Ascending aorta (tissue), 2 donors: ENCODE results near the gene GLMP. TPM values are rescaled to one million over a fixed set of nuclear protein-coding genes. Genes with fewer than 3 reads are reported as not detected.

Experiments used
- DNase-seq, 2 donors: peaks; one replicate each; pipeline ENCODE4 v3.0.0-alpha.2; 2019; ENCODE audit warnings: low spot score in 2 of 2
- H3K27ac ChIP-seq, 2 donors: fragments of 200-600 bp; sonication (generic); one replicate each; pipeline ENCODE4 v1.5.1; 2016 to 2017; ENCODE audit warnings: mild to moderate bottlenecking in 1 of 2
- H3K27me3 ChIP-seq: fragments of 200-600 bp; sonication (generic); one replicate; pipeline ENCODE4 v1.5.1; 2017
- H3K36me3 ChIP-seq, 2 donors: fragments of 200-600 bp; sonication (generic); one replicate each; pipeline ENCODE4 v1.5.1; 2016
- H3K4me1 ChIP-seq, 2 donors: fragments of 200-600 bp; sonication (generic); one replicate each; pipeline ENCODE4 v1.5.1; 2016 to 2017; ENCODE audit warnings: mild to moderate bottlenecking in 1 of 2
- H3K4me3 ChIP-seq, 2 donors: fragments of 200-600 bp; sonication (generic); one replicate each; pipeline ENCODE4 v1.5.1; 2016 to 2017; ENCODE audit warnings: mild to moderate bottlenecking in 1 of 2
- H3K9me3 ChIP-seq, 2 donors: fragments of 200-600 bp; sonication (generic); one replicate each; pipeline ENCODE4 v1.5.1; 2016
- intact Hi-C: fragments of 100-400 bp; cut with DNase I; formaldehyde crosslinking; loops from one replicate; pipeline ENCODE4 v1.15.1; 2023
- total RNA-seq: library from RNA; depleted of rRNA; stranded (reverse); fragments of >200 nt; gene quantifications from one replicate; pipeline ENCODE4 v1.1.0, GENCODE V29; 2016
- TF ChIP-seq, protein P1 (sequence below), 3 experiments: fragments of 200-600 bp in 2 of 3; fragments of 450-650 bp in 1 of 3; sonication (generic) in 2 of 3; IDR thresholded peaks; one replicate each; pipeline ENCODE4 v1.5.1; 2016 to 2019; ENCODE audit warnings: antibody characterized with exemption in 3 of 3, mild to moderate bottlenecking in 1 of 3, moderate library complexity in 1 of 3

Gene GLMP
- total RNA-seq, 1 donor from 2014 or later, result 58.0 TPM

DNA sequence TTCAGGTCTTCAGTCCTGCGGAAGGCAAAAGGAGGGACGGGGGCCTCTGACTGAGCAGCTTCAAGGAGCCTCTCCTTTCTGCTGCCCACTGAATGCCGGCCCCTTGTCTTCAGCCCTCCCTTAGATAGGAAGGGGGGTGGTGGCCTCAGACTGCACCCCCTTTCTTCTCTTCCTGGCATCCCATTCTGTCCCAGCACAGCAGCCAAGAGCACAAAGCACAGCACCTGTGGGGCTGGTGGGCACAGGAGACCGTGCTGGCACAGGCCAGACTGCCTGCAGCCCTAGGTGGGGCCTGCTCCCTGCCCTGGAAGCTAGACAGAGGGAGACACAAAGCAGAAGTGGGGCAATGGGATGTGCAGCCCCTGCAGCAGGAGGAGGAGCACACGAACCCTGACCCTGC, 45.9 kb downstream of the GLMP start:
- intact Hi-C loops, result no loop called here
- no peaks in the 10 kb centered on the region for H3K27me3 ChIP-seq
- no peak overlapping the region for H3K27ac ChIP-seq
- no peak overlapping the region for H3K4me3 ChIP-seq
- H3K9me3 ChIP-seq, result no peaks in the 10 kb centered on the region
- TF ChIP-seq, protein P1, sequence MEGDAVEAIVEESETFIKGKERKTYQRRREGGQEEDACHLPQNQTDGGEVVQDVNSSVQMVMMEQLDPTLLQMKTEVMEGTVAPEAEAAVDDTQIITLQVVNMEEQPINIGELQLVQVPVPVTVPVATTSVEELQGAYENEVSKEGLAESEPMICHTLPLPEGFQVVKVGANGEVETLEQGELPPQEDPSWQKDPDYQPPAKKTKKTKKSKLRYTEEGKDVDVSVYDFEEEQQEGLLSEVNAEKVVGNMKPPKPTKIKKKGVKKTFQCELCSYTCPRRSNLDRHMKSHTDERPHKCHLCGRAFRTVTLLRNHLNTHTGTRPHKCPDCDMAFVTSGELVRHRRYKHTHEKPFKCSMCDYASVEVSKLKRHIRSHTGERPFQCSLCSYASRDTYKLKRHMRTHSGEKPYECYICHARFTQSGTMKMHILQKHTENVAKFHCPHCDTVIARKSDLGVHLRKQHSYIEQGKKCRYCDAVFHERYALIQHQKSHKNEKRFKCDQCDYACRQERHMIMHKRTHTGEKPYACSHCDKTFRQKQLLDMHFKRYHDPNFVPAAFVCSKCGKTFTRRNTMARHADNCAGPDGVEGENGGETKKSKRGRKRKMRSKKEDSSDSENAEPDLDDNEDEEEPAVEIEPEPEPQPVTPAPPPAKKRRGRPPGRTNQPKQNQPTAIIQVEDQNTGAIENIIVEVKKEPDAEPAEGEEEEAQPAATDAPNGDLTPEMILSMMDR (IDR thresholded peaks at IDR 0.05), result no peak
- H3K4me1 ChIP-seq, result peaks cover 0 to 10% of the 10 kb centered on the region in 2 donors
- no peak for DNase-seq
- peaks cover 46 to 53% of the 10 kb centered on the region in 2 donors for H3K36me3 ChIP-seq

DNA sequence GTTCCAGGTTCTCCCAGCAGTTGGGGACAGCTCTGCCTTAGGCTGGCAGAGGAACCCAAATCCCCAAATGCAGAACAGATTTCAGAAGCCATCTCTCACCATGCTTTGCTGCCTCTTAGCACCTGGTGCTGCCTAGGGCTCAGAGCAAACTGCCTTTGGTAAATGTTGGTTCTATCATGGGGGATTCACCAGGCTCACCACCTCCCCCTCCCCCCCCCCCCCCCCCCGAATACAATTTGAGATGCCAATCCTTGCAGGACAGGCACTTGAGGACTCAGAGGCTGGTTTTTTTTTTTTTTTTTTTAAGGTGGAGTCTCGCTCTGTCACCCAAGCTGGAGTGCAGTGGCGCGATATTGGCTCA, 47.2 kb downstream of the GLMP start:
- Histone ChIP-seq H3K4me3 (no peak overlapping the region), H3K9me3 (no peaks in the 10 kb centered on the region), H3K36me3 (peaks cover 38 to 40% of the 10 kb centered on the region in 2 donors)

DNA sequence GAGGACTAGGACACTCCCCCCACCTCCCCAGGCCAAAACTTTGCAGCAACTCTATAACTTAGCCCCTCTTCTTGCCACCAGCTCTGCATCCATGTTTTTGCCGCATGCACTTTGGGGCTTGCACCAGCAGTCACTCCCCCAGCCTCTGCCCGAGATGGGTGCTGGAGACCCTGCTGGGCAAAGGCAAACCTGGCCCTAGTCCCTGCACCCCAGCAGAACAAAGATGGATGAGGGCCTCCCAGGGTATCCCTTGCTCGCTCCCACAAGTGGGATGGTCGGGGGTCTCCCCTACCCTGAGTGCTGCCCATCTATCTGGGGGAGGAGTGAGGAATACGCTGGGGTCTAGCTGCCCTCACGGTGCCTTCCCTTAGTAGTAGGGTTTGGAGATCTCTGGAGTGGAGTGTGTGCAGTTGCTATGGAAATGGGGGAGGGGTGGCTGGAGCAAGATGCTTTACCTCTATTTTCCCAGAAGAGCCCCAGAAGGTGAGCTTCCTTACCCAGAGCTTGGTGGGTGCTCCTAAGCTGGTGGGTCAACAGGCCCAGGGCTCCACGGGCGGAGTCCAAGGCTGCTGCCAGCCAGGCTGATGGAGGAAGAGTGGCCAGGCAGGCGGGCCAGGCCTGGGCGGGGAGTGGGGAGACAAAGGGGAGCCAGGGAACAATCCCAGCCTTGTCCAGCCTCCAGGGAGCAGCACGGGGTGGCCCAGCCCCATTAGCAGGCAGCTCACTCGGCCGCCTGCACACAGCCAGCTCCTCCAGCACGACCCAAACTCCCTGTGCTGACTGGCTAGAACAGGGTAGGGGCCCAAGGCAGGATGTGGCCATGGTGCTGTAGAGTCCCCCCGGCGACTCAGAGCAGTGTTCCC, 47.8 kb downstream of the GLMP start, which contains the start of gene PAQR6:
Gene PAQR6, minus strand, starts transcription at position 597 of the 863 bp plus-strand sequence. CDS start 1,325 bp downstream, outside the sequence.
- Histone ChIP-seq H3K27ac (no peak within 1 kb of the TSS), H3K4me3 (no peak within 1 kb of the TSS), H3K27me3 (no peaks in the 10 kb centered on the region), H3K36me3 (peaks cover 32 to 34% of the 10 kb centered on the region in 2 donors), H3K4me1 (peaks cover 0 to 10% of the 10 kb centered on the region in 2 donors), H3K9me3 (no peaks in the 10 kb centered on the region)
- no peak for DNase-seq
- TF ChIP-seq, protein P1 (IDR thresholded peaks at IDR 0.05), result no peak
- intact Hi-C loops, result no loop called here

More for the DNA sequence above, 47.2 kb downstream of the GLMP start:
- no peak for DNase-seq
- intact Hi-C loops, result no loop called here
- no peaks in the 10 kb centered on the region for H3K27me3 ChIP-seq
- no peak overlapping the region for H3K27ac ChIP-seq
- TF ChIP-seq, protein P1 (IDR thresholded peaks at IDR 0.05), result no peak
- H3K4me1 ChIP-seq, result peaks cover 0 to 10% of the 10 kb centered on the region in 2 donors

DNA sequence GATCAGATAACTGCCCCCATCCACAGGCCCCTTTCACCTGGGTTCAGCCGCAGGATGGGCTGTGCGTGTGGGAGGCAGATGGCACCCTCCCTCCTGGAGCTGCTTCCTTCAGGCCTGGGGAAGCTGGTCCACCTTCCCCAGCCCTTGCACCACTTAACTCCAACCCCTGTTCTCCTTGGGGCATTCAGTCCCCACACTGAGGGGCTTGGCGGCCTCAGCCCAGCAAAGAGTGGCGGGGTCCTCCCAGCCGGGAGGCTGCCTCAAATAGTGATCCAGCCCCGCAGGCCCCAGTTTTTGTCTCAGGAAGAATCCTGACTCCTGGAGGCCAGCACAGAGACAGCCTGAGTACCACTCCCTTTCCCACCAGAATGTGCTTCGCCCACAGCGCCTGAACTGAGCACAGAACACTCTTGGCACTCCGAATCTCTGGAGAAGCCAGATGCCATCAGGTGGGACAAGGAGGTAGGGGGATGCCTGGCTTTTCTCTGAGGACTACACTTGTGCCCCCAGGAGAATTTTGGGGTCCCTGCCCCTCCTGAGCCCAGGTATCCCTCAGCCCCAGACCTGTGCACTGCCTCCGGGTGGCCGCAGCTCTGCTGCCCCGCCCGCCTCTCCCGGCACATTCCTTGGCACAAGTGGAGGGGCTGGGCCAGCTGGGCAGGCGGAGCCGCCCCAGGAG, 48.6 kb downstream of the GLMP start:
- TF ChIP-seq, protein P1 (IDR thresholded peaks at IDR 0.05), result no peak
- intact Hi-C loops, result no loop called here
- no peak for DNase-seq
- Histone ChIP-seq H3K27ac (no peak overlapping the region), H3K4me1 (peaks cover 0 to 10% of the 10 kb centered on the region in 2 donors), H3K27me3 (no peaks in the 10 kb centered on the region), H3K36me3 (peaks cover 24 to 26% of the 10 kb centered on the region in 2 donors), H3K4me3 (no peak overlapping the region), H3K9me3 (no peaks in the 10 kb centered on the region)

DNA sequence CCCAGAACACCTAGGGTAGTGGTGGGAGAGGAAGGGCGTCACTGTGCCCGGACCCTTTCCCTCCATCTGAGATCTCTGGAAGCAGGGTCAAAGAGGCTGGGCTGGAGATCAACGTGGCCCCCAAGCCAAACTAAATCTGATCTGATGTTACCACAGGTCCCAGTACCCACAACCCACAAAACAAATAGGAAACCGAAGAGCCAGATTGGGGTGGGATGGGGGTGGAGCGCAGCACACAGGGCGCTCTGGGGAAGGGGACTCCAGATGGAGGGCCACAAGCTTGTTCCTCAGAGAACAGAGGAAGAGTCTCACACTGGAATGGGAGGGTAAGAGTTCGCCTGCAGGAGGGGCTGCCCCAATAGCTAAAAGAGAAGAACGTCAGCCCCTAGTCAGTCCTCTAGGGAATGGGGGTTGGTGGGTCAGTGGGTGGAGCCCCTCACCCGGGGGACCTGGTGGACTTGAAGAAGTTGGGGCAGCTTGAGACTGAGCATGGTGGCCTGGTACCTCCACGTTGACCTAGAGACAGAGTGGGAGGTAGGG, 49.2 kb downstream of the GLMP start:
- H3K27me3 ChIP-seq, result no peaks in the 10 kb centered on the region
- TF ChIP-seq, protein P1 (IDR thresholded peaks at IDR 0.05), result no peak
- H3K4me1 ChIP-seq, result peaks cover 0 to 10% of the 10 kb centered on the region in 2 donors
- peak overlapping the region in 1 of 2 donors; percentile 50 for H3K4me3 ChIP-seq
- H3K27ac ChIP-seq, result no peak overlapping the region
- intact Hi-C loops, result no loop called here
- H3K9me3 ChIP-seq, result no peaks in the 10 kb centered on the region
- DNase-seq, result no peak
- H3K36me3 ChIP-seq, result peaks cover 18 to 20% of the 10 kb centered on the region in 2 donors
